ENCODE measurements around the gene OR10A4. TPM values are rescaled to one million over a fixed set of nuclear protein-coding genes. Genes with fewer than 3 reads are reported as not detected.

The OR10A4 gene
- total RNA-seq, 1 experiment from 2014 or later, result not detected

GRCh38 chr11:6927030-6927617 is 50.7 kb downstream of the OR10A4 start:
- Histone ChIP-seq H3K9me3 (ENCODE audit: low read depth, low read length, poor library complexity, severe bottlenecking) (no peaks in the 10 kb centered on the region), H3K4me3 (ENCODE audit: low read depth, low read length, poor library complexity, severe bottlenecking) (peak overlapping the region; percentile 44), H3K27ac (ENCODE audit: low read depth, low read length, poor library complexity, severe bottlenecking) (no peak overlapping the region), H3K27me3 (replicated peaks; ENCODE audit: insufficient read depth, low read depth, low read length, poor library complexity) (peaks cover 35% of the 10 kb centered on the region), H3K36me3 (ENCODE audit: insufficient read depth, low read length, poor library complexity, severe bottlenecking) (no peaks in the 10 kb centered on the region), H3K4me1 (ENCODE audit: insufficient read depth, low read length, poor library complexity, severe bottlenecking) (no peaks in the 10 kb centered on the region)
- CTCF ChIA-PET, result no interaction called here
- intact Hi-C loops (cut with micrococcal nuclease; ENCODE audit: unreplicated experiment), result no loop called here
- POLR2A ChIA-PET (ENCODE audit: low non-redundant PET), result no interaction called here
- TF ChIP-seq, protein P1, sequence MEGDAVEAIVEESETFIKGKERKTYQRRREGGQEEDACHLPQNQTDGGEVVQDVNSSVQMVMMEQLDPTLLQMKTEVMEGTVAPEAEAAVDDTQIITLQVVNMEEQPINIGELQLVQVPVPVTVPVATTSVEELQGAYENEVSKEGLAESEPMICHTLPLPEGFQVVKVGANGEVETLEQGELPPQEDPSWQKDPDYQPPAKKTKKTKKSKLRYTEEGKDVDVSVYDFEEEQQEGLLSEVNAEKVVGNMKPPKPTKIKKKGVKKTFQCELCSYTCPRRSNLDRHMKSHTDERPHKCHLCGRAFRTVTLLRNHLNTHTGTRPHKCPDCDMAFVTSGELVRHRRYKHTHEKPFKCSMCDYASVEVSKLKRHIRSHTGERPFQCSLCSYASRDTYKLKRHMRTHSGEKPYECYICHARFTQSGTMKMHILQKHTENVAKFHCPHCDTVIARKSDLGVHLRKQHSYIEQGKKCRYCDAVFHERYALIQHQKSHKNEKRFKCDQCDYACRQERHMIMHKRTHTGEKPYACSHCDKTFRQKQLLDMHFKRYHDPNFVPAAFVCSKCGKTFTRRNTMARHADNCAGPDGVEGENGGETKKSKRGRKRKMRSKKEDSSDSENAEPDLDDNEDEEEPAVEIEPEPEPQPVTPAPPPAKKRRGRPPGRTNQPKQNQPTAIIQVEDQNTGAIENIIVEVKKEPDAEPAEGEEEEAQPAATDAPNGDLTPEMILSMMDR (conservative IDR thresholded peaks at IDR 0.05; ENCODE audit: low read depth, low read length), result no peak
- no peak for TF ChIP-seq EZH2 (IDR thresholded peaks at IDR 0.05; ENCODE audit: borderline replicate concordance, low read depth, low read length, poor library complexity, severe bottlenecking)
- no TSS peak for BruUV-seq (replicated peaks)
- no peak for DNase-seq (ENCODE audit: low spot score)

Other genes with a start within 250 kb of the OR10A4 start
- 17.6 and 20.1 TPM in 2 replicates for gene DCHS1, start 220.8 kb upstream of the OR10A4 start, total RNA-seq (2021)
- 82.5 and 98.5 TPM in 2 replicates for gene MRPL17, start 193.3 kb upstream of the OR10A4 start, total RNA-seq (2021)
- not detected in 2 replicates for gene OR2AG2, start 104.6 kb upstream of the OR10A4 start, total RNA-seq (2021)
- not detected in 2 replicates for gene OR2AG1, start 93.6 kb upstream of the OR10A4 start, total RNA-seq (2021)
- not detected in 2 replicates for gene OR6A2, start 76.9 kb upstream of the OR10A4 start, total RNA-seq (2021)
- gene OR10A5, start 30.9 kb upstream of the OR10A4 start, total RNA-seq (2021), result not detected in 2 replicates
- not detected in 2 replicates for gene OR10A2, start 13.6 kb upstream of the OR10A4 start, total RNA-seq (2021)
- gene OR2D2, start 15.9 kb downstream of the OR10A4 start, total RNA-seq (2021), result not detected in 2 replicates
- gene OR2D3, start 44.4 kb downstream of the OR10A4 start, total RNA-seq (2021), result not detected in 2 replicates
- gene ZNF215, start 49.8 kb downstream of the OR10A4 start, total RNA-seq (2021), result 0.26 and 0.37 TPM in 2 replicates
- gene ZNF214, start 143.7 kb downstream of the OR10A4 start, total RNA-seq (2021), result 0.11 and 0.17 TPM in 2 replicates
- gene NLRP14, start 143.9 kb downstream of the OR10A4 start, total RNA-seq (2021), result not detected in 2 replicates
- not detected in 2 replicates for gene RBMXL2, start 212.4 kb downstream of the OR10A4 start, total RNA-seq (2021)

All from A673 (cell line).